H9 (cell line): ENCODE measurements around the gene PHF21B. TPM values are rescaled to one million over a fixed set of nuclear protein-coding genes. Genes with fewer than 3 reads are reported as not detected.

Source experiments
- DNase-seq: peaks from one replicate; pipeline ENCODE4 v3.0.0-alpha.2; 2017
- H2AFZ ChIP-seq: one replicate; pipeline ENCODE4 v1.6.1; 2013; ENCODE audit warnings: mild to moderate bottlenecking, low read length, control low read depth, moderate library complexity
- H2AK5ac ChIP-seq: 2 replicates; pipeline ENCODE4 v1.6.1; 2013; ENCODE audit warnings: low read length, control low read depth, mixed read lengths; ENCODE audit not compliant: insufficient read length
- H2BK120ac ChIP-seq: one replicate; pipeline ENCODE4 v1.6.1; 2013; ENCODE audit warnings: low read depth, mild to moderate bottlenecking, low read length, control low read depth, inconsistent platforms; ENCODE audit not compliant: poor library complexity, severe bottlenecking
- H2BK12ac ChIP-seq: 2 replicates; pipeline ENCODE4 v1.6.1; 2013; ENCODE audit warnings: low read length, control low read depth, mixed read lengths, low read depth; ENCODE audit not compliant: insufficient read length
- H2BK15ac ChIP-seq: 2 replicates; pipeline ENCODE4 v1.6.1; 2013; ENCODE audit warnings: low read depth, low read length, control low read depth
- H2BK20ac ChIP-seq: one replicate; pipeline ENCODE4 v1.6.1; 2013; ENCODE audit warnings: low read depth, mild to moderate bottlenecking, low read length, control low read depth, inconsistent platforms; ENCODE audit not compliant: poor library complexity, severe bottlenecking
- H2BK5ac ChIP-seq: 2 replicates; pipeline ENCODE4 v1.6.1; 2013; ENCODE audit warnings: low read length, control low read depth, mixed read lengths; ENCODE audit not compliant: insufficient read length
- H3K14ac ChIP-seq: 2 replicates; pipeline ENCODE4 v1.6.1; 2013; ENCODE audit warnings: low read length, control low read depth; ENCODE audit not compliant: insufficient read depth
- H3K18ac ChIP-seq: 2 replicates; pipeline ENCODE4 v1.6.1; 2013; ENCODE audit warnings: low read depth, mild to moderate bottlenecking, mixed read lengths, low read length, control low read depth; ENCODE audit not compliant: insufficient read length
- H3K23ac ChIP-seq: 2 replicates; pipeline ENCODE4 v1.6.1; 2013; ENCODE audit warnings: low read length, control low read depth, mixed read lengths, low read depth; ENCODE audit not compliant: insufficient read length
- H3K23me2 ChIP-seq: 2 replicates; pipeline ENCODE4 v1.6.1; 2013; ENCODE audit warnings: low read depth, mild to moderate bottlenecking, mixed read lengths, low read length, control low read depth; ENCODE audit not compliant: insufficient read length, poor library complexity, severe bottlenecking
- H3K27ac ChIP-seq: 2 replicates; pipeline ENCODE4 v1.5.1; 2013; ENCODE audit warnings: low read length, control low read depth, mixed read lengths, low read depth; ENCODE audit not compliant: insufficient read length
- H3K27me3 ChIP-seq: 2 replicates; pipeline ENCODE4 v1.6.1; 2013; ENCODE audit warnings: low read length, control low read depth, inconsistent platforms; ENCODE audit not compliant: insufficient read depth
- H3K4ac ChIP-seq: 2 replicates; pipeline ENCODE4 v1.6.1; 2013; ENCODE audit warnings: low read depth, mild to moderate bottlenecking, control low read depth, inconsistent platforms, low read length, moderate library complexity
- H3K4me1 ChIP-seq: 2 replicates; pipeline ENCODE4 v1.6.1; 2013; ENCODE audit warnings: low read length, control low read depth, inconsistent platforms; ENCODE audit not compliant: insufficient read depth
- H3K4me2 ChIP-seq: 2 replicates; pipeline ENCODE4 v1.6.1; 2013; ENCODE audit warnings: low read length, control low read depth, mixed read lengths; ENCODE audit not compliant: insufficient read length, insufficient read depth
- H3K56ac ChIP-seq: 2 replicates; pipeline ENCODE4 v1.6.1; 2013; ENCODE audit warnings: low read depth, mild to moderate bottlenecking, mixed read lengths, low read length, control low read depth; ENCODE audit not compliant: insufficient read length
- H3K79me1 ChIP-seq: 2 replicates; pipeline ENCODE4 v1.6.1; 2013; ENCODE audit warnings: low read depth, mild to moderate bottlenecking, moderate library complexity, low read length, control low read depth, inconsistent platforms; ENCODE audit not compliant: insufficient read depth, poor library complexity, severe bottlenecking
- H3K79me2 ChIP-seq: 2 replicates; pipeline ENCODE4 v1.6.1; 2013; ENCODE audit warnings: low read length, control low read depth, inconsistent platforms; ENCODE audit not compliant: insufficient read depth
- H3K9ac ChIP-seq: 2 replicates; pipeline ENCODE4 v1.6.1; 2013; ENCODE audit warnings: low read length, control low read depth, mixed read lengths; ENCODE audit not compliant: insufficient read length; ENCODE audit errors: extremely low read depth
- H3K9me3 ChIP-seq: one replicate; pipeline ENCODE4 v1.6.1; 2013; ENCODE audit warnings: low read depth, low read length, inconsistent platforms; ENCODE audit not compliant: control insufficient read depth
- H3T11ph ChIP-seq: one replicate; pipeline ENCODE4 v1.6.1; 2013; ENCODE audit warnings: mild to moderate bottlenecking, low read length, control low read depth, inconsistent platforms
- H4K20me1 ChIP-seq: one replicate; pipeline ENCODE4 v1.6.1; 2013; ENCODE audit not compliant: control insufficient read depth, insufficient read length, insufficient read depth
- H4K5ac ChIP-seq: 2 replicates; pipeline ENCODE4 v1.6.1; 2013; ENCODE audit warnings: low read depth, mild to moderate bottlenecking, mixed read lengths, low read length, control low read depth; ENCODE audit not compliant: insufficient read length
- H4K8ac ChIP-seq: replicated peaks from 2 replicates; pipeline ENCODE4 v1.6.1; 2013; ENCODE audit warnings: low read length, control low read depth, mixed read lengths, low read depth; ENCODE audit not compliant: insufficient read length
- H4K91ac ChIP-seq: 2 replicates; pipeline ENCODE4 v1.6.1; 2013; ENCODE audit warnings: low read depth, mild to moderate bottlenecking, moderate library complexity, mixed read lengths, low read length, control low read depth; ENCODE audit not compliant: insufficient read length
- H3K27ac Mint-ChIP-seq, 3 experiments: 2 replicates in 2 of 3; 3 replicates in 1 of 3; pipeline ENCODE4 v1.8.0; 2020 to 2021; ENCODE audit warnings: mixed read lengths in 3 of 3, mild to moderate bottlenecking in 1 of 3, moderate library complexity in 1 of 3
- H3K27me3 Mint-ChIP-seq: 2 replicates; pipeline ENCODE4 v1.8.0; 2021; ENCODE audit warnings: low read depth, mild to moderate bottlenecking, moderate library complexity, mixed read lengths
- H3K36me3 Mint-ChIP-seq, 3 experiments: 2 replicates in 2 of 3; 3 replicates in 1 of 3; pipeline ENCODE4 v1.8.0; 2020 to 2021; ENCODE audit warnings: low read depth in 3 of 3, mixed read lengths in 3 of 3; ENCODE audit not compliant: insufficient read depth in 1 of 3
- H3K4me1 Mint-ChIP-seq, 2 experiments: 2 replicates each; pipeline ENCODE4 v1.8.0; 2020; ENCODE audit warnings: mixed read lengths in 2 of 2
- H3K4me3 Mint-ChIP-seq, 2 experiments: 2 replicates in 1 of 2; 3 replicates in 1 of 2; pipeline ENCODE4 v1.8.0; 2020 to 2021; ENCODE audit warnings: mild to moderate bottlenecking in 2 of 2, mixed read lengths in 2 of 2, moderate library complexity in 1 of 2
- H3K9me3 Mint-ChIP-seq, 2 experiments: 2 replicates in 1 of 2; 3 replicates in 1 of 2; pipeline ENCODE4 v1.8.0; 2020; ENCODE audit warnings: mild to moderate bottlenecking in 2 of 2, mixed read lengths in 2 of 2, moderate library complexity in 1 of 2
- WGBS: extraction: QIAGEN DNeasy Blood & Tissue Kit; methylation state at CpG from one replicate; pipeline ENCODE4 v1.1.7; 2013; ENCODE audit warnings: missing lambda C conversion rate, low lambda C conversion rate, mixed read lengths; ENCODE audit not compliant: insufficient read length; ENCODE audit errors: extremely low coverage; 5-methylcytosine and 5-hydroxymethylcytosine counted together
- total RNA-seq: library from RNA; stranded (reverse); gene quantifications from 2 replicates; pipeline ENCODE4 v1.2.1, GENCODE V29; 2021
- TF ChIP-seq, protein P1 (sequence below): fragments of 200-600 bp; sonication (generic); conservative IDR thresholded peaks from 3 replicates; pipeline ENCODE4 v1.8.0; 2021; ENCODE audit warnings: antibody characterized with exemption, mild to moderate bottlenecking

PHF21B gene
- total RNA-seq, 1 experiment from 2014 or later: 60.3 TPM

DNA sequence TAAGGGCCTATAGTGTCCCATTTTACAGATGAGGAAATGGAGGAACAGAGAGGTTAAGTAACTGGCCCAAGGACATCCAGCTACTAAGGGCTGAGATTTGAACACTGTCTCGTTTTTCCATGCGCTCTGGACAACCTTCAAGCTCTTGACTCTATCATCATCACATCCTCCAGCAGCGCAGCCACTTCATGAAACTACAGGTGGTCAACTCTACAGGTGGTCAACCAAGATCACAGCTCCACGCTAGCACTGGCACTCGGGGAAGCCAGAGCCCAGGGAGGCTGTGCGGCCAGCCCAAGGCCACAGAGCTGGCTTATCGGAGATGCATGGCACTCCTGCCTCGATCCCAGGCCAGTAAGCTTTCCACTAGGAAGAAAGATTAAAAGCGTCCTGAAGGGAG lies 40.0 kb downstream of the PHF21B start:
- Mint-ChIP-seq H3K4me1 (peaks cover 59 to 69% of the 10 kb centered on the region in 2 experiments), H3K27ac (peak overlapping the region in 2 of 3 experiments; percentile 28 to 89; a peak in 2 of 7 replicates), H3K27me3 (no peaks in the 10 kb centered on the region)

More for the DNA sequence above, 40.0 kb downstream of the PHF21B start:
- no peak for DNase-seq
- peaks cover 3% of the 10 kb centered on the region for H4K20me1 ChIP-seq
- no peak overlapping the region for H4K91ac ChIP-seq
- no peaks in the 10 kb centered on the region for H3K9me3 ChIP-seq
- no peak overlapping the region for H2BK5ac ChIP-seq
- no peak overlapping the region for H3K14ac ChIP-seq
- no peak overlapping the region for H3T11ph ChIP-seq
- no peak overlapping the region for H2BK20ac ChIP-seq
- no peak overlapping the region for H3K4ac ChIP-seq
- H2BK120ac ChIP-seq: no peak overlapping the region
- Mint-ChIP-seq H3K9me3 (no peaks in the 10 kb centered on the region), H3K36me3 (peaks cover 11 to 43% (median 38%) of the 10 kb centered on the region in 3 experiments; a peak in 6 of 7 replicates), H3K4me3 (no peak overlapping the region)
- peaks cover 3% of the 10 kb centered on the region; the same call in 1 of the 2 replicates for H3K79me2 ChIP-seq
- WGBS: no CpG with 5 or more reads among the region's 9 CpGs
- H3K18ac ChIP-seq: no peak overlapping the region
- no peak overlapping the region for H4K8ac ChIP-seq
- TF ChIP-seq, protein P1, sequence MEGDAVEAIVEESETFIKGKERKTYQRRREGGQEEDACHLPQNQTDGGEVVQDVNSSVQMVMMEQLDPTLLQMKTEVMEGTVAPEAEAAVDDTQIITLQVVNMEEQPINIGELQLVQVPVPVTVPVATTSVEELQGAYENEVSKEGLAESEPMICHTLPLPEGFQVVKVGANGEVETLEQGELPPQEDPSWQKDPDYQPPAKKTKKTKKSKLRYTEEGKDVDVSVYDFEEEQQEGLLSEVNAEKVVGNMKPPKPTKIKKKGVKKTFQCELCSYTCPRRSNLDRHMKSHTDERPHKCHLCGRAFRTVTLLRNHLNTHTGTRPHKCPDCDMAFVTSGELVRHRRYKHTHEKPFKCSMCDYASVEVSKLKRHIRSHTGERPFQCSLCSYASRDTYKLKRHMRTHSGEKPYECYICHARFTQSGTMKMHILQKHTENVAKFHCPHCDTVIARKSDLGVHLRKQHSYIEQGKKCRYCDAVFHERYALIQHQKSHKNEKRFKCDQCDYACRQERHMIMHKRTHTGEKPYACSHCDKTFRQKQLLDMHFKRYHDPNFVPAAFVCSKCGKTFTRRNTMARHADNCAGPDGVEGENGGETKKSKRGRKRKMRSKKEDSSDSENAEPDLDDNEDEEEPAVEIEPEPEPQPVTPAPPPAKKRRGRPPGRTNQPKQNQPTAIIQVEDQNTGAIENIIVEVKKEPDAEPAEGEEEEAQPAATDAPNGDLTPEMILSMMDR: no peak
- H3K4me1 ChIP-seq: no peaks in the 10 kb centered on the region; the same call in 1 of the 2 replicates
- no peak overlapping the region for H2AFZ ChIP-seq
- H2BK15ac ChIP-seq: no peak overlapping the region
- H3K23ac ChIP-seq: no peak overlapping the region
- no peaks in the 10 kb centered on the region for H3K27me3 ChIP-seq
- no peak overlapping the region for H3K27ac ChIP-seq
- H3K79me1 ChIP-seq: peaks cover 11% of the 10 kb centered on the region
- no peaks in the 10 kb centered on the region for H3K23me2 ChIP-seq
- H2BK12ac ChIP-seq: no peak overlapping the region
- no peak overlapping the region for H3K4me2 ChIP-seq
- no peak overlapping the region for H3K9ac ChIP-seq
- H2AK5ac ChIP-seq: no peak overlapping the region
- no peak overlapping the region for H4K5ac ChIP-seq
- no peak overlapping the region for H3K56ac ChIP-seq
